GM15510 (cell line): ENCODE results near the gene CAMTA1.

Experiments
- POLR2A ChIP-seq: IDR thresholded peaks from 3 replicates; pipeline ENCODE4 v1.6.1; 2011; ENCODE audit warnings: borderline replicate concordance; ENCODE audit not compliant: insufficient read length; ENCODE audit errors: extremely low read depth

CAMTA1 gene

DNA sequence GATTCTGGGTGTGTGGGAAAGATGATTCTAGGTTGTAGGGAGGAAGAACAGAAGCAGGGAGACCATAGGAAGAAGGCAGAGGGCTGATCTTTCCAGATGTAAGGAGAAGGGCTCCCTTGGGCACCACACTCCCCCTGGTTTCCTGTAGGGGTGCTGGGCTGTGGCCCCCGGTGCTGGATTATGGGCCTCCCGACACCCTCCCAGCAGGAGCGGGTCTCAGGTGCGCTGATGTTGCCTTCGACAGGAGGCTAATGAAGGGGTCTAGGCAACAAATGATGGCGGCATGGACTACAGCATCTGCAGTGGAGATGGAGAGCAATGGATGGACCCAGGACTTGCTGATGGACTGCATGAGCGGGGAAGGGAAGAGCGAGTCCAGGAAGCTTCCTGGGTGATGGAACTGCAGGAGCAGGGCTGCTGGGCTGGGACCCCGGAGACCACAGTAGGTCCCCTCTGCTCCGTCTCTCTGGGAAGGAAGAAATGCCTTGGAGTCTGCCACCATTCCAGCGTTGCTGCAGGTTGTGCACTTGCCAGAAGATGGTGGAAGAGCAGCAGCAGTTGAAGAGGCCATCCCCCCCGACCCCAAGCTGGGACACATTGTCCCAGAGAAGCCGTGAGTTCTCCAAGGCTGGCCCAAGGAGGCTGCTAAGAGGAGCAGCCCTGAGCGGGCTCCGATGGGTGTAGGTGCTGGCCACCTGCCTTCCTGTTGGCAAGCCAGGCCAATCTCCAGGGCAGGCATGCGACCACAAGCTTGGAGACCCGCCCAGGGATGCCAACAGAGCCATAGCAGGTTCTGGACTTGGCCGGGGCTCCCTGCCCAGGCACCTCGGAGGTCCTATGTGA lies 890.4 kb downstream of the CAMTA1 start:
- TF ChIP-seq POLR2A, result no peak

GRCh38 chr1:7676274-7676945 lies 891.2 kb downstream of the CAMTA1 start:
- no peak for TF ChIP-seq POLR2A

DNA sequence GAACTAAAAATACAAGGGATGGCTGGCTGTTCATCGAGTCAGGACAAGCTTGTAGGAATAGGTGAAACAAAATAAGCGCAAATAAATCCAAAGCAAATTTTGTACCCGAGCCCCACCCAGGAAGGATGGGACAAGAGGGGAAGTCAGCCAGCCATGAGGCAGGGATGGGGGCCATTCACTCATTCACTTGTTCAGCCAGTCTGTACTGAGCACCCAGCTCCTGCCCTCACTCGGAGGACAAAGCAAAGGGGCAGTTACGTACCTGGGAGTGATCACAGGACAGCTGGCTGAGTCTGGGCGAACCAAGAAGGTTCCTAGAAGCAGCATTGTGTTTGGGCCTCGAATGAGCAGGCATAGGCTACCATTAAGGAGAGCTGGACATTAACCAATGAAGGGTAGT lies 891.9 kb downstream of the CAMTA1 start:
- no peak for TF ChIP-seq POLR2A

DNA sequence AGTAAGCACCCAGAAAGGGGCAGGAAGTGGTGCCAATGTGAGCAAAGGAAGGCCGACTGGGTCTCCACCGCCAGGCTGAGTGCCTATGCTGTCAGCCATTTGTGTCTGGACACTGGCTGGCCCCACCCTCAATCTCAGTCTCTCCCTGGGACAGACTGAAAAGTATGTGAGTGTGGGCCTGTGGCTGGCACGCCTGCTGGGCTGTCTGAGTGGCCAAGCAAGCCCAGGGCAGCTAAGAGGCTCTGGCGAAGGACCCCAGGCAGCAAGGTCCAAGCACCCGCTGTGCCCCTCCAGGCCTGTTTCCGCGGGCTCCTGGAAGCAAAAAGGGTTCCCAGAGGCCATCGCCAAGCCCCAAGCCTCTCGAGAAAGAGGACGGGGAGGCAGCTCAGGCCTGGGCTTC lies 892.6 kb downstream of the CAMTA1 start:
- TF ChIP-seq POLR2A, result no peak

DNA sequence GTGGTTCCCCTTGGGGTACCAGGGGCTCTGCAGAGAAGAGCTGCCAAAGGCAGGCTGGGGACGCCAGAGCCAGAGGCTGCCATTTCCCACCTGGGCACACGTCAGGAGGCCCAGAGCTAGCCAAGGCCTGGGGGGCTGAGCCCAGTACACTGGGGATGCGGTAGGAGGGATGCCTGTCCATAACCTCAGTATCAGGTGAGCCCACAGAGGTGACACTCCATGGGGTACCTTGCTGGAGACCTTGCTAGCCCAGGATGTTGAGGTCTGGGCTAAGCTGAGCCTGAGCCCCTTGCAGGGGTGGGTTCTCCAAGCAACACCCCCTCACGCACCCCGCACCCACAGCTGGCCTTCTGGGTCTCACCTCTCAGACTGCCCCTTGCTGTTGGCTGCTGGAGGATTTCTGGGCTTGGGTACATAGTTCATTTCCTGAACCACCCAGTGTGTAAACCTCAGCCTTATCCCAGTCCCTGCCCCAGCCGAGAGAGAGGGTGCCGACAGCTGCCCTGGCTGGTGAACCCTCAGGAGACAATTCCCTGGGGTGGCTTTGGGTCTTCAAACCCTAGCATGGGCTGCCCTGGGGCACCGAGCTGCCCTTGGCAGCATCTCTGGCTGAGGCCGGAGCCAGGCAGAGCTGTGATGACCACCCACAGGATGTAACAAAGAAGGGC lies 893.4 kb downstream of the CAMTA1 start:
- no peak for TF ChIP-seq POLR2A

DNA sequence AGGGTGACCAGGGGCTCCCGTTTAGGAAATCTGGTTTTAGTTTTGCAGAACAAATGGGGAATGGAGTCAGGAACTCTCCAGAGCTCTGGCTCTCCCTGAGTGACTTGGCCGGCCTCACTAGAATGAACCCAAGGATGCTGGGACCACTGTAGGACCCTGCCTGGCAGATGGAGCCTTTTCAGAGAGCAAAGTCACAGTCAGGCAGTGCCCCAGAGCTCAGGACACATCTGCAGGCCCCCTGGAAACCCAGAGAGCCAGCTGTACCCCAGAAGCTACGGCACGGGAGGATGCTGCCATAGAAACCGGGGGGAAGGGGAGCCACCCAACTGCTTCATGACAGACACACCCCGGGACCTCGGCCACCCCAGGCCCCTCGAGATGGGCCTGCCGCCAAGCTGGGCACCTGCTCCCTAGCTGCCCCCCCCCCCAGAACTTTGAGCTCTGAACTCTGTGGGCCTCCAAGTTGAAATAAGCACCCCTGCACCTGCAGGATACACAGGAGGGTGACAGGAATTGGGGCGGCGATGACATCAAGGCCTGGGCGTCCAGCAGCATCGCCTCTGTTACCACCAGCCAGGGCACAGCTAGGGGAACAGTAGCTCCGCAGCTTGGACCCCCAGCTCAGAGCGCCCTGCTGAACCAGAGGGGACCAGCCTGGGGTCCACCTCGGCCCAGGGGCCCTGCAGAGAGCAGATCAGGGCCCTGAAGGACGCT lies 894.1 kb downstream of the CAMTA1 start:
- TF ChIP-seq POLR2A, result no peak

- no peak for TF ChIP-seq POLR2A
Measured at GRCh38 chr1:7679873-7680206, 894.6 kb downstream of the CAMTA1 start.

DNA sequence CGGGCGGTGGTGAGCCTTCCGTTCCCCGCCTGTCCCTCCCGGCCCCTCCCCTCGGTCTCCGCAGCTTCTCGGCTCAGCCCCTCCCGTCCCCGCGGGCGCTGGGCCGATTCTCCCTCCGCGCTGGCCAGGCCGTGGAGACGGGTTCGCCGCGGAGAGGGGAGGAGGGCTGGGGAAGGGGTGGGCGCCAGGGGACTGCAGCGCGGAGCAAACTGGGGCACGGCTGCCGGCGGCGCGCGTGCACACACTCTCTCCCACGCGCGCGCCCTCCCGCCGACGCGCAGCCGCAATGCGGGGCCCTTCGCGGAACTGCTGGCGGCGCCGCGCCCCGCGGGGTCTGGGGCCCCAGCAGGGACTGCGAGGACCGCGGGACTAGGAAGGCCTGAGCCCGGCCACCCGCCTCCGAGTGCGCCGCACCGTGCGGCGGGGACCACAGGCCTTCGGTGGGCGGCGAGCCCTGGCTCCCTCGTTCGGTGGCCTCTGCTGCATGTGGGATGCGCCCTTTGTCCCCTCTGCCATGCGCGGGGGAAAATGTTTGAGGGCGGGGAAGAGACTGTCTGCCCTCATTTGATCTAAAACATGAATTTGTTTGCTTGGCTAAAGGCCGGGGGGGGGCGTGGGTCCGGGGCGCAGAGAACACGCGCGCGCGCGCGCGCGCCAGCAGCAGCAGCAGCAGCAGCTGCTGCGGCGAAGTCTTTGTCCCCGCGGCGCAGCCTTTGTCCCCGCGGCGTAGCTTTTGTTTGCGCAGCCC lies 895.1 kb downstream of the CAMTA1 start:
- no peak for TF ChIP-seq POLR2A

DNA sequence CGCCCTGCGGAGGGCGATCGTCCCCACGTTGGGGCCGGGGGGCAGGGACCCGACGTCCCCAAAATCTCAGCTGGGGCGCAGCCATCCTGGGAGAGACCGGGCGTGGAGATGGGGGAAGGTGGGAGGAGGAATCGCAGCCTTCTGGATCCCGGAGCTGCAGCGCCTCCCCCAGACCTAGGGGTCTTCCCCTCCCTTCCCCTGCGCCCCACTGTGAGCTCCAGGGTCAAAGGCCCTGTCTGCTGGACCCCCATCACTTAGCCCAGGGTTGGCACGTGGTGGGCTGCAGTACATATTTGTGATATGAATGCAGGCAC lies 895.7 kb downstream of the CAMTA1 start:
- TF ChIP-seq POLR2A, result no peak

DNA sequence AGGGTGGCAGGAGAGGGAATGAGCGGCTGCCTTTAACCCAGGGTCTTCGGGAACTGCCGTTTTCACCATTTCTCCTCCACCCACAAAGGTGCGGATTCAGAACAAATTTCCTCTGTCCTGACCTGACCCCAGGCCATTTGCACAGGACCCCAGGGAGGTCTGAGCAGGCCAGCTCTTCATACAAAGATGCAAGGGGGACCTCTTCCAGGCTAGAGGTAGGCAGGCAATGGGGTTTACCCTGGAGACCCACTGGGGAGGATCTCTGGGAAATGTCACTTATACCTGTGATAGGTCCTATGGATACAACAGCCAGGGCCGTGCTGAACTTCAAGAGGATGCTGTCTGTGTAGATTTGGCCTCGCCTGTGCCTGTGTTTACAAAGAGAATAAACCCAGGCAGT lies 896.1 kb downstream of the CAMTA1 start:
- TF ChIP-seq POLR2A, result no peak

DNA sequence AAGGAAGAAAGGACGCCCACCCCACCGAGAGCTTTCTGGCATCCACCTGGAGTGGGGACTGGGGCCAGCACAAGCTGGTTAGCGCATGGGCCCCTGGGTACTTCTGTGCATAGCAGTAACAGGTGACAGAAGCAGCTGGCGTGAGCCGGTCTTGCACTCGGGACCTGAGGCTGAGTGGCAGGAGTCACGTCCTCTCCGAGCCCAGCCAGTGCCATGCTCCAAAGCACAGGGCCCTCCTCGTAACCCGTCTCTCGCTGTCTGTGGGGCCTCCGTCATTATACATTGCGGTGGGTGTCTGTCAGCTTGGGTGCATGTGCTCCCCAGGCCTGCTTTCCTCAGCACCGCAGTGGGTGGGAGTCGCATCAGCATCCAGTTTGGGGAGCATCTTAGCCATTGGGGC lies 898.3 kb downstream of the CAMTA1 start:
- no peak for TF ChIP-seq POLR2A

GRCh38 chr1:7684132-7684531 lies 898.9 kb downstream of the CAMTA1 start:
- no peak for TF ChIP-seq POLR2A

GRCh38 chr1:7684861-7685635 lies 899.8 kb downstream of the CAMTA1 start:
- TF ChIP-seq POLR2A, result no peak

GRCh38 chr1:7686301-7686850 lies 901.1 kb downstream of the CAMTA1 start:
- no peak for TF ChIP-seq POLR2A

- TF ChIP-seq POLR2A, result no peak
Measured at GRCh38 chr1:7687411-7687810, 902.2 kb downstream of the CAMTA1 start.
